GM23248 (cell line): ENCODE measurements around the gene FGF14.

ENCODE experiments used
- EZH2 ChIP-seq: fragments of 200-600 bp; sonication (generic); IDR thresholded peaks from 2 replicates; pipeline ENCODE4 v1.6.1; 2018; ENCODE audit warnings: antibody characterized with exemption, mild to moderate bottlenecking; ENCODE audit not compliant: insufficient read depth, poor library complexity, severe bottlenecking
- EZH2phosphoT487 ChIP-seq: fragments of 200-600 bp; sonication (generic); IDR thresholded peaks from 2 replicates; pipeline ENCODE4 v1.6.1; 2018; ENCODE audit warnings: antibody characterized with exemption, moderate library complexity, mild to moderate bottlenecking, low read depth; ENCODE audit not compliant: insufficient read depth

DNA sequence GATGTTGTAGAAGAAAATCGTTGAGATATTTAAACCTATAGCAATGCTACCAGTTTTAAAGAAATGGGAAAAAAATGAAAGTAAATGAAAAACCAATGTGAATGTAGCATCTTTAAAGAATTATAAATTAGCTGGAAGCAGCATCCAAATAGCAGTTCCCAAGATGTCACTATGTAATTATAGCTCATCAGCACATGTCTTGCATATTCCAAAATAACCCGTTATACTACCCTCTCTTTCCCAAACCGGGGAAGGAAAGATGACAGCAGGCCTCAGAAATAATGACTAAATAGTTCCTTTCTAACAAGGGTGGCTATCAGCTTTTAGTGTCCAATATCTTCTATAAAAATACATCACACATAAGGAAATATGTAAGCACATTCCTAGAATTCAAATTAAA, 140.5 kb downstream of the FGF14 start:
- no peak for TF ChIP-seq EZH2
- TF ChIP-seq EZH2phosphoT487: no peak
